ENCODE measurements around the gene AP1G2.

AP1G2 gene

DNA sequence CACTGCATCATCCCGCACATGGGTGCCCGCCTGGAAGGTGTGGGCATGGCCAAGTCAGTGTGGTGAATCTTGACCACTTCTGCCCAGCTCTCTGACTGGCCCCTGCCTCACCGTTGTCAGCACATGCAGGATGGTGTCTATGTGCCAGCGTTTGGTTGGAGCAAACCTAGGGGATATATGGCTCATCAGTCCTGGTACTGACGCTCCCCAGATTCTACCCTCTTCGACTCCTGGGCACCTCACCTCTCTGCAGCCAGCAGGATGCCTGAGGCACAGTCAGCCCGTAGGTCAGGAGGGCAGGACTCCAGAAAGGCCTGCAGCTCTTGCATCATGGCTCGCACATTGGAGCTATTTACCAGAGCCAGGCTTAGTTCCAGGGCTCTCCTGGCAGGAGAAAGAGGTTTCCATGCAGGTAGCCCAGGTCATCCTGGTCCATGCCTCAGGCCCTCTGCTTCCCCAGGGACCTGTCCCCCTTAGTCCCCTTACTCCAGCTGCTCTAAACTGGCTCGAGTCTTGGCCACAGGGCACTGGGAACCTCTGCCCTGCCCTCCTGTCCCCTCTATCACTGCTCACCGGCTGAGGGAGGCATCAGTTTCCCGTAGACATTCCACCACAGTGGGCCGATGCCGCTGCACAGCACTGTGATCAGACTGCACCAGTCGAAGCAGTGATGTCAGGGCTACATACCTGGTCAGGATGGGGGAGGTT is 4.0 kb downstream of the AP1G2 start:
- intact Hi-C loops (cut with DNase I; ENCODE audit: low total_unique reads), result loop anchor here (2.0 kb wide), 1 partner anchor 87 kb away; no protein-coding TSS in a partner anchor
- Histone ChIP-seq H3K9me3 (no peaks in the 10 kb centered on the region), H3K27me3 (peaks cover 0 to 6% of the 10 kb centered on the region in 2 donors), H3K4me3 (no peak overlapping the region), H3K4me1 (peaks cover 0 to 19% (median 7%) of the 10 kb centered on the region in 4 donors), H3K36me3 (peaks cover 0 to 63% (median 0%) of the 10 kb centered on the region in 3 donors), H3K27ac (no peak overlapping the region)
- no peak for TF ChIP-seq CTCF (IDR thresholded peaks at IDR 0.05)
- DNase-seq, result no peak

DNA sequence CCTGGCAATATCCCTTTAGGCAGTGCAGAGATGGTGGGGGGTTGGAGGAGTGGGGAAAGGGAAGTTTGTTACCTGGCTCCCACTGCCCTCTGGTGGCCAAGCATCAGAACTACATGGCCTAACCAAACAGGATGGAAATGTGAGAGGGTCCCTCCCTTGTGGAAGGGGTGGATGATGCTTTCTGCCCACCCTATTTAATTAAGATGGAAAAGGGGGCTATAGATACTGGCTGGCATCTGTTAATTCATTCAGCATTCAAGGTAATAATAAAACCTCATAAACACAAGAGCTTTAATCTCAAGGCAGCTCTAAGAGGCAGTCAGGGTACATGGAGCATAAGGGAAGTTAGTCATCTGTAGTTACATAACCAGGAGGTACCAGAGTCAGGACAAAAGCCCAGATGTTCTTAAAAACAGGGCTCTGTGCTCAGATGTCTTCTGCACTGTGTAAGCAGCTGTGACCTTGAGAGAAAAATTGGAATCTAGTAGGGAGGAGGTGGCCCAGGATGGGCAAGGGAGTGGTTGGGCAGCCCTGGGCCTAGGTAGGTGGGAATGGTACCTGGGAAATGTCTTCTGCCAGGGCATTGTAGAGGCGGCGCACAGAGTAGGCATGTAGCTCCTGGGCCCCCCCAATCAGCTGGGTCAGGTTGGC is 4.6 kb downstream of the AP1G2 start:
- intact Hi-C loops (cut with DNase I; ENCODE audit: low total_unique reads), result loop anchor here (2.0 kb wide), 1 partner anchor 86 kb away; no protein-coding TSS in a partner anchor
- H3K36me3 ChIP-seq, result peaks cover 0 to 70% (median 0%) of the 10 kb centered on the region in 3 donors

DNA sequence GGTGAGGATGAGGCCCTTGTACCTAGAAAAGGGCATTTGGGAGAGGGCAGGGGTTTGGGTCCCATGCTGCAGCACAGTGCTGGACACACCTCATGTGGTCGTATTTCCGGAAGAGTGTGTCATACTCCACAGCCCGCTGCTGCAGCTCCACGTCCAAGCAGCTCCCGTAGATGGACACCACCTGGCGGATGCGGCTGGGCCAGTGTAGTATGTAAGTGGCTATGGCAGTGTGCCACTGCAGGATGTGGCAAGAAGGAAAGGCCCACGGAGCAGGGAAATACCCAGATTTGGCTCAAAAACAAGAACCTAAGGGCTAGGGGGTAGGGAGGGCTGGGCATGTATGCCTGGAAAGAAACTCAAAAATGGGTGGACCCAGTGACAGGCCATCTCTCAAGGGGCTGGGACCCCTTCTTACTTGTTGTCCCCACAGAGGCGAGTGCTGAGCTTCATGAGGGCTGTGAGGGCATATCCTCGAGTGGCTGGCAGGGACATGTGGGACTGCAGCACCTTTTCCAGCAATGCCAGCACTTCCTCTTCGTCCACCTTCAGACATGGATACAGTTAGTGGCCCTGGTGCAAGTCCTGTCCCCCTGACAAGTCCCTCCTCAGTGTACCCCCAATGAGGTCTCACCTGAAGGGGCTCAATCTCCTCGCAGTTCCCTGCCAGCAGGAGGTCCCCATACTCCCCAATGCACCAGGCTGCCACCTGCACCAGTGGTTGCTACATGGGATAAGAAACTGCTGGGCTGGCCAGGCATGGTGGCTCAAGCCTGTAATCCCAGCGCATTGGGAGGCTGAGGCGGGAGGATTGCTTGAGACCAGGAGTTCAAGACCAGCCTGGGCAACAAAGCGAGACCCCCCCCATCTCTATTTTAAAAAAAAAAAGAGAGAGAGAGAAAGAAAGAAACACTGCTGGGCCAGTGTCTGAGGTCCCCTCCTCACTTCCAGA is 5.4 kb downstream of the AP1G2 start:
- DNase-seq, result no peak
- no peak for TF ChIP-seq CTCF (IDR thresholded peaks at IDR 0.05)
- H3K27me3 ChIP-seq, result peaks cover 0 to 6% of the 10 kb centered on the region in 2 donors
- H3K4me1 ChIP-seq, result peaks cover 0 to 23% (median 12%) of the 10 kb centered on the region in 4 donors
- no peak overlapping the region for H3K27ac ChIP-seq
- no peaks in the 10 kb centered on the region for H3K9me3 ChIP-seq
- peaks cover 0 to 72% (median 0%) of the 10 kb centered on the region in 3 donors for H3K36me3 ChIP-seq
- H3K4me3 ChIP-seq, result no peak overlapping the region
- intact Hi-C loops (cut with DNase I; ENCODE audit: low total_unique reads), result loop anchor here (2.0 kb wide), 1 partner anchor 85 kb away; no protein-coding TSS in a partner anchor

More for the DNA sequence above, 4.6 kb downstream of the AP1G2 start:
- no peak overlapping the region for H3K4me3 ChIP-seq
- H3K4me1 ChIP-seq, result peaks cover 0 to 20% (median 8%) of the 10 kb centered on the region in 4 donors
- no peak overlapping the region for H3K27ac ChIP-seq
- no peaks in the 10 kb centered on the region for H3K9me3 ChIP-seq
- TF ChIP-seq CTCF (IDR thresholded peaks at IDR 0.05), result peak; percentile 73 to 95
- DNase-seq, result no peak
- H3K27me3 ChIP-seq, result peaks cover 0 to 6% of the 10 kb centered on the region in 2 donors

- no peak for TF ChIP-seq CTCF (IDR thresholded peaks at IDR 0.05)
- Histone ChIP-seq H3K27ac (no peak overlapping the region), H3K4me1 (peaks cover 0 to 23% (median 16%) of the 10 kb centered on the region in 4 donors), H3K27me3 (peaks cover 0 to 5% of the 10 kb centered on the region in 2 donors), H3K36me3 (peaks cover 0 to 72% (median 0%) of the 10 kb centered on the region in 3 donors), H3K9me3 (no peaks in the 10 kb centered on the region), H3K4me3 (no peak overlapping the region)
- intact Hi-C loops (cut with DNase I; ENCODE audit: low total_unique reads), result no loop called here
- DNase-seq, result no peak
Observed at GRCh38 chr14:23561259-23561658, 6.3 kb downstream of the AP1G2 start.

DNA sequence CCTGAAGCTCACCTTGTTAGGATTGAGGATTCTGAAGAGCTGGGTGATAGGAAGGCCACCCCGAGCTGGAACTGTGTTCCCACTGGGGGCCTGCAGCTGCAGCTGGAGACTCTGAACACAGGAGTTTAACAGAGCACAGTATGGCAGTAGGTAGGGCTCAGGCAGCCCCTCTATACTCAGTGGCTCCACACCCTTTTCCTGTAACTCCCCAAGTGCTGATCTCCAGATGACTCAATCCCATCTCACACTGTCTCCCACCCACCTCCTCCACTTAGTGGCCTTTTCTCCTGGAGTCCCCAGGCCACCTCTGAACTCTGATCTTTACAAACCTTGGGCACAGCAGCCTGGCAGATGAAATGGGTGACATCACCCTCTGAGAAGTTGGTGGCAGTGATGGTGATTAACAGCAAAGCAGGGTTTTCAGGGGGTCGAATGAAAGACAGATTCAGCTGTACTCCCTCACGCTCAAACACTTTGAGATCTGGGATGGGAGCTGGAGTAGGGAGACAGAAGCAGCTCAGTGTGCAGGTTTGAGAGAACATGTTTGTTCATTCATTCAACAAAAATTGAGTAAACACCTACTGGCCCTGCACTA is 7.6 kb downstream of the AP1G2 start:
- Histone ChIP-seq H3K9me3 (no peaks in the 10 kb centered on the region), H3K27me3 (no peaks in the 10 kb centered on the region), H3K36me3 (peaks cover 0 to 60% (median 0%) of the 10 kb centered on the region in 3 donors), H3K4me1 (peaks cover 0 to 28% (median 19%) of the 10 kb centered on the region in 4 donors), H3K27ac (no peak overlapping the region), H3K4me3 (no peak overlapping the region)
- intact Hi-C loops (cut with DNase I; ENCODE audit: low total_unique reads), result loop anchor here (10.0 kb wide), 1 partner anchor 235 kb away; the partner anchor contains the start of gene PABPN1
- no peak for DNase-seq
- TF ChIP-seq CTCF (IDR thresholded peaks at IDR 0.05), result no peak

Measured in tibial artery (tissue), 4 donors.